ENCODE data around the gene FRA10AC1.

DNA sequence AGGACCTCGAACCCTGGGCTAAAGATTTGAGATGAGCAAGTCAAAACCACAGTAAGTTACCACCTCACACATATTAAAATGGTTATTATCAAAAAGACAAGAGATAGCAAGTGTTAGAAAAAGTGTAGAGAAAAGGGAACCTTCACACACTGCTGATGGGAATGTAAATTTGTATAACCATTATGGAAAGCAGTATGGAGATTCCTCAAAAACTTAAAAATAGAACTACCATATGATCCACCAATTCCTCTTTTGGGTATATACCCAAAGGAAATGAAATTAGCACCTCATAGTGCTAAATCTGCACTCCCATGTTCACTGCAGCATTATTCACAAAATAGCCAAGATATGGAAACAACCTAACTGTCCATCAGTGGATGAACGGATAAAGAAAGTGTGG lies 20.8 kb upstream of the FRA10AC1 start:
- no peak for TF ChIP-seq CTCF (IDR thresholded peaks at IDR 0.05)
- TF ChIP-seq EZH2 (IDR thresholded peaks at IDR 0.05; ENCODE audit: borderline replicate concordance, insufficient read depth, low read depth, low read length, poor library complexity, severe bottlenecking): no peak
